ENCODE results near the gene ERF.

Gene ERF

GRCh38 chr19:42253245-42254088 is 1.5 kb downstream of the ERF start:
- DNase-seq (ENCODE audit: low spot score), result peak; percentile 91

- DNase-seq (ENCODE audit: low spot score), result no peak
Observed at GRCh38 chr19:42252365-42253244, 2.3 kb downstream of the ERF start.

DNA sequence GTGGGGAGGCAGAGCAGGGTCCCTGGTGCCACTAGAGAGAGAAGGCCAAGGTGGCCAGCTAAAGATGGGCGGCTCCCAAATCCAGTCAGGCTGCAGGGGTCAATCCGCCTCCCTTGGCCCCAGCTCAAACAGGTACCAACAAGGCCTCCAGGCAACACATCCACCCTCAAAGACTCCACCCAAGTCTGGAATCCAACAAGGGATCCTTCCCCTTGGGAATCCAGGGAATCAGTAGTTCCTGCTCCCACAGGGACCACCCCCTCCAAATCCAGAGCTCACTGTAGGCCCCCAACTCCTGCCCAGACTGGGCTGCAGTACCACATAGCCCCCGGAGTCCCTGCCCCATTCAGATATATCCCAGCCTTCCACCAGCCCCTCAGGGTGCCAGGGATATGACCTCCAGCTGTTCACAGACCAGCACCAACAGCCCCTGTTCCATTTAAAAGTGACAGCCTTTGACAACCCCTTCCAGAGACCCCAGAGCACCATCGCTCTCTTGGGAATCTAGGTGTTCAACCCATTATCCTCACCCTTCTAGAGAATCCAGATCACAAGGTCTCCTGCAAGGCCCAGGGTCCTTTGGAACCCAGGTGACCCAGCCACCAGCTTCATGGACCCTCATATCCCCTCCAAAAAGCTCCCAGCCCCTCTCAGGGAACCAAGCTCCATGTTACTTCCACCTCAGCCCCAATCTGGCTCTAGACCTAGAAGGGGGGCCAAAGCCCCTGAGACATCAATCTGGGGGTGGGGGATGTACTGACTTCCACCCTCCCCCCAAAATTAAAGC is 3.2 kb downstream of the ERF start:
- DNase-seq (ENCODE audit: low spot score), result no peak

DNA sequence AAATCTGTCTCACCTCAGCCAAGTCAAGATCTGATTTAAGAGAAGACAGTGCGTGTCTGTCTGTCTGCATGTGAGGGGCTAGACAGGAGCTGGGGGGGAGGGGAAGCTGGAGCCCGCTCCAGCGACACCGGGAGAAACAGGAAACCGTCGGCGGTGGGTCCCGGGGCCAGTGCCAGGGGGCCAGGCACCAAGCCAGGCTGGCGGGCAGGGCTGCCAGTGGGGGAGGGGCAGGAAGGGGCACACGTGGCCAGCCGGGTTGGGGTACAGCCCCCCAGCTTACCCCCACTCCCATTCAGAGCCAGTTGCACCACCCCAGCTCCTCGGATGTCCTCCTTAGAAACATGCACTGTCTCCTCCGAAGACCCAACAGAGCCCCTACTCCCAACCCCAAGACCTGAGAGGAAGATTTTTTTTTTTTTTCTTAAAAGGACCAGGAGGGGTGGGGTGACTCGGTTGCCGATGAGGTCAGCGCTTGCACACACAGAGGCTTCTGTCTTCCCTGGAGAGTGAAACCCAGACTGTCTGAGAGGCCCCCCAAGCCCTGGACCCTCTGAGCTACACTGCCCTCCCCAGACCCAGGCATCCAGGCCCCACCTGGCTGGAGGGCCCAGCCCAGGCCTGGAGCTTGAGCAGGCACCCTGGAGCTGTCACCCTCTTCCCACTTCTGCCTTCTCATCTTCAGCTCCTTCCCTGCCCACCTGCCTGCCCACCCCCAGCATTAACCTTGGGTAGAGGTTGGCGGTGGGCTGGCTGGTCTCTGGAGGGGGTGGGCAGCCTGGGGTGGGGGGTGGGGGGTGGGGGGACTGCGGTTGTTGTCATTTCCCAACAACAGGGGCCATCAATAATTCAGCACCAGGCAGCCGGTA is 4.0 kb downstream of the ERF start:
- DNase-seq (ENCODE audit: low spot score), result no peak

- DNase-seq (ENCODE audit: low spot score), result no peak
Observed at GRCh38 chr19:42250183-42250665, 4.7 kb downstream of the ERF start.

DNA sequence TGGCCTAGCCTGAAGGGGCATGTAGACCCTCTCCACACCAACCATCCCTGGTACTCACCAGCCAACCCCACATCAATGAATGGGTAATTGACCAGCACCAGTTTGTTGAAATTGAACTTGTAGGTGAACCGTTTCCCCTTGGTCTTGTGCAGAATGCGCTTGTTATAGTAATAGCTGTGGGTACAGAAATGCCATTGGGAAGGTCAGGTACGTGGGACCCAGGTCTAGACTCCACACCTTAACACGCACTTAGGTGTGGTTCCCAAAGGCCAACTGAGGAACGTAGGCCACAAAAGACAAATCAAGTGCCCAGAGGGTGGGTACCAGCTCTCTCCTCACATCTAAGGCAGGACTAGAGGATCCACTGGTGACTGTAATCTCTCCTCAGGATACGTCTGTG is 5.2 kb downstream of the ERF start:
- no peak for DNase-seq (ENCODE audit: low spot score)

GRCh38 chr19:42249149-42249750 is 5.7 kb downstream of the ERF start:
- no peak for DNase-seq (ENCODE audit: low spot score)

DNA sequence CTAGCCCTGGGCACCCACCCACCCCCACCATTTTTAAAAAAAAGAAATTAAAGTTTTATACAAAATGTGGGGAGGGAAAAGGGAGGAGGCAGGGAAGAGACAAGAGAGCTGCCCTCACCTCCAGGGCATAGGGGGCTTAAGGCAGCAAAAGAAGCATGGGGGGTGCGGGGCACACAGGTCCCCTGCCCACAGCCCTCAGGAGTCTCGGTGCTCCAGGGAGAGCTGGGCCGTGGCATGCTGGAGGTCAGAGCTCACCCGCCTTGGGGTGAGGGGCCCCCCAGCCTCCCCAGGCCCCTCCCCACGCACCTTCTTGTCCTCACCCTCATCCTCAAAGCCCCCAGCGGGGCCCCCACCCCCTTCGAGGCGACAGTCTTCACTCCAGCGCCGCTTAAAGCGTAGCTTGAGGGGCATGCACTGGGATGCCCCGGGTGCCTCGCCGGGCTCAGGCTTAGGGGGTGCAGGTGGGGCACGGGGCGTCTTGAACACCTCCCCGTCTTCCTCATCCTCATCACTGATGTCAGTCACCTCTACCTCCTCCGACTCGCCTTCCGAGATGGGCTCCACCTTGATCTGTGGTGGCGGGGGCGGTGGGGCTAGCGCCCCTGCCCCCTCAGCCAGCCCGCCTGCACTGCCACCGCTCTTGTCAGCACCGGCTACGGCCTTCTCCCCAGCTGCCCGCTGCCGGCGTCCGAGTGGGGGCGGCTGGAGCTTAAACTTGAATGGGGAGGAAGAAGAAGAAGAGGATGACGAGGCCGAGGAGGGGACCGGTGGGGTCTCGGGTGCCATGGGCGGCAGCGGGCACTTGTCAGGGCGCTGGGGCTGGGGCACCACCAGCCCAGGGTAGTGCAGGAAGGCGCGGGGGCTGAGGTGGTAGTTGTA is 6.4 kb downstream of the ERF start:
- DNase-seq (ENCODE audit: low spot score), result no peak

DNA sequence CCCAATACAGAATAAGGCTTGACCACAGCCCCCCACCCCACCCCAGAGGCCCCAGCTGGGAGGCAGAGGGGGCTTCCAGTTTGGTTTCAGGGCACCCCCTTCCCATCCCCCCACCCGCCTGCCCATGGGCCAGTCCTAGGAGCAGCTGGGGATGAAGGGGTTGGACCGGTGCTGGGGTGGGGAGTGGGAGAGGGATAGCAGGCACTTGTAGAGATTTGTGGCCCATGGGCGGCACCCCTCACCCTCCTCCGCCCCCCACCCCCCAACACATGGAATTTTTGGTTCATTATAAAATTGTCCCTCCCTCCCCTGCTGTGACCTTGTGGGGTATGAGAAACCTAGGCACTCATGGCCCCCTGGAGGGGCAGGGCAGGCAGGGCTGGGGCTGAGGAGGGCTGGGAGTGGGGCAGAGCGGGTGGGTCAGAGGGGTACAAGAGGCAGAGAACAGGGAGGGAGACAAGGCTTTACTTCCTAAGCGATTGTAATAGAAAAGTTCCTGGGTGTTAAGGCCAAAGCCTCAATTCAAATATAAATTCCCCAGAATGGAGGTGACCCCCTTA is 7.2 kb downstream of the ERF start:
- no peak for DNase-seq (ENCODE audit: low spot score)

- DNase-seq (ENCODE audit: low spot score), result no peak
Observed at GRCh38 chr19:42246922-42247639, 7.8 kb downstream of the ERF start.

DNA sequence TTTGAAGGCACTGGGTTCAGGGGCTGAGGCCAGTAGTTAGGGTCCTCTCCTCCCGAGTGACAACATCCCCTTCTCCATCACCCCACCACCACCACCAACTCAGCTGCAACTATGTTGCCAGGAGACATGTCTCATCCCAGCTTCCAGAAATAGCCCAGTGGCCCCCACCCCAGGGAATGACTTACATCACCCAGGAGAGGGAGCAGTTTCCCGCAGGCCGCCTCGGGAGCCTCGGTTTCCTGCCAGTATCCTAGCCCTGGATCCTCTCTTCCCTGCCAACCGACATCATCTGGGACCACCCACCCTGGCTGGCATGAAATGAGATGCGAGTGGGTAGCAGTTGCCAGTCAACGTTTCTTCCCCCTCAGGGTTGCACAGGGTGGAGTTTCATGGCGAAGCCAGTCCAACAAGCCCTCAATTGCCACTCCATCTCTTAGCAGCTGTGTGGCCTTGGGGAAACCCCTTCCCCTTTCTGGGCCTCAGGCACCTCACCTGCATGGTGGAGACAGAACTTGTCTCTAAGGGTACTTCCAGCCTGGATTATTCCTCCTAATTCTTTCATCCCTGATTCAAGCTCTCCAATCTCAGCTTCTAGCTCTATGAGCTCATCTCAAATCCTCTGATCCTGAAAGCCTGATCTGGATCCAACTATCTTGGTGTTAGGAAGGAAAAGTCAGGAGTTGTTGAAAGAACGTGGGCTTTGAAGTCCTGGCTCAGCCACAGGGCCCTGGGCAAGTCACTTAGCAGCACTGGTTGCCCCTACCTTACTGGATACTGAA is 8.6 kb downstream of the ERF start:
- DNase-seq (ENCODE audit: low spot score), result no peak

DNA sequence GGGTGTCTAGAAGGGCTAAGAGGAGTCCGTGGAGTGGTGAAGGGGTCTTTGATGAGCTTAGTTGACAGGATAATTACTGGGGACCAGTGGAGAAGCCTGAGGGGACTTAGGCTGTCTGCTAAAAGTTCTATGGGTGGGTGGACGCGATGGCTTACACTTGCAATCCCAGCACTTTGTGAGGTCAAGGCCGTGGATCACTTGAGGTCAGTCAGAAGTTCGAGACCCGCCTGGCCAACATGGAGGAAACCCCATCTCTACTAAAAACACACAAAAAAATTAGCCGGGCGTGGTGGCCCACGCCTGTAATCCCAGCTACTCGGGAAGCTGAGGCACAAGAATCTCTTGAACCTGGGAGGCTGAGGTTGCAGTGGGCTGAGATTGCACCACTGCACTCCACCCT is 9.7 kb downstream of the ERF start:
- DNase-seq (ENCODE audit: low spot score), result no peak

GRCh38 chr19:42244347-42245220 is 10.3 kb downstream of the ERF start:
- peak; percentile 92 for DNase-seq (ENCODE audit: low spot score)

DNA sequence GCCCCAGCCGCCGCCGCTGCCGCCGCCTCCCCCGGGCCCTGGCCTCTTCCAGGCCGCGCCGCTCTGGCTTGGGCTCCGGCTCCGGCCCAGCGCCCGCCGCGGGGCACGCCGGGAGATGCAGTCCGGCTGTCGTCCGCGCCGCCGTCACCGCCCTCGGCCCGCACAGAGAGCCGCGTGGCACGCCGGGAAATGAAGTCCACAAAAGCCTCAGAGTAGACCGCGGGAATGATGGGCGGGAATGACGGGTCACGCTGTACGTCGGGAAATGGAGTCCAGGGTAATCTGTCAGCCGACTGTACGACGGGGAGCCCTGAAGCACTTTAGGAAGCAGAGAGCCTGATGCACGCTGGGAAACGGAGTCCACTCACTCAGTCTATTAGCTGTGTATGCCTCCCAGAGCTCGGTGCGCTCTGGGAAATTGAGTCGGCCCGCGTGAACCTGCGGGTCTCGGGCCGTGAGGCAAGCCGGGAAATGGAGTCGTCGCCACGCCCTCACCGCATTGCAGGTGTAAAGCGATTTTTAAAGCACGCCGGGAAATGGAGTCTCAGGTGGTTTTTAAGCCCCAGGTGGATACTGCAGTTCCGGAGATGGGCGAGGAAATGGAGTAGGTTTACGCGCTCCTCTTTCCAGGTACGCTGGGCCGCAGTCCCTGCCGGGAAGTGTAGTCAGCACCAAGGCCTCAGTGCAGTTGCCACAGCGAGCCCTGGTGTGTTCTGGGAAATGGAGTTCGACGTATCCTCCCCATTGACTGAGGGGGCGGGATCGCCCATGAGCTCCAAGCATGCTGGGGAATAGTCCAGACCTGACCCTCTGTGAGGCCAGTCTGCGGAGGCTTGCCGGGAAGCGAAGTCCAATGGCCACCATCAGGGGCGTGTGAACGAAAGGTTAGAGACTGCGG is 12.2 kb downstream of the ERF start, which contains the start of gene GSK3A:
Gene GSK3A, minus strand, starts transcription at position 91 of the 898 bp plus-strand sequence. CDS start 137 bp downstream, outside the sequence.
- peak; percentile 95 for DNase-seq (ENCODE audit: low spot score)

DNA sequence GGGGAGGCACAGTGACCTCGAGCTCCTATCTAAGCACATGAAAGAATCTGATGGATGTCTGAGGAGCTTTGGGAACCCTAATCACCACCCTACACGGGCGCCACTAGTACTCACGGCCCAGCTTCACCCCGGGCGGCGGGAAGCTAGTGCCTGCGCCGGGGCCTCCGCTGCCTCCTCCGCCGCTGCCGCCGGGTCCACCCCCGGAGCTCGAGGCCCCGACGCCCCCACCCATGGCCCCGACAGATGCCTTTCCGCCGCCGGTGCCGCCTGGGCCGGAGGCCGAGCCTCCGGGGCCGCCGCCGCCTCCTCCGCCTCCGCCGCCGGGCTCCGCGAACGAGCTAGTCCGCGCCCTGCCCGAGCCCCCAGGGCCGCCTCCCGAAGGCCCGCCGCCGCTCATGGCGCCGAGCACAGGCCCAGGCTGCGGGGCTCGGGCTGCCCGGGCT is 12.8 kb downstream of the ERF start:
- DNase-seq (ENCODE audit: low spot score), result no peak

GRCh38 chr19:42241279-42241678 is 13.6 kb downstream of the ERF start:
- no peak for DNase-seq (ENCODE audit: low spot score)
